GM12872 (cell line): ENCODE measurements around the gene PAX2.

ENCODE experiments used
- TF ChIP-seq, protein P1 (sequence below): IDR thresholded peaks from 3 replicates; pipeline ENCODE4 v1.5.1; 2011; ENCODE audit warnings: low read depth, mild to moderate bottlenecking, low read length, moderate library complexity; ENCODE audit not compliant: insufficient read depth

PAX2 gene

DNA sequence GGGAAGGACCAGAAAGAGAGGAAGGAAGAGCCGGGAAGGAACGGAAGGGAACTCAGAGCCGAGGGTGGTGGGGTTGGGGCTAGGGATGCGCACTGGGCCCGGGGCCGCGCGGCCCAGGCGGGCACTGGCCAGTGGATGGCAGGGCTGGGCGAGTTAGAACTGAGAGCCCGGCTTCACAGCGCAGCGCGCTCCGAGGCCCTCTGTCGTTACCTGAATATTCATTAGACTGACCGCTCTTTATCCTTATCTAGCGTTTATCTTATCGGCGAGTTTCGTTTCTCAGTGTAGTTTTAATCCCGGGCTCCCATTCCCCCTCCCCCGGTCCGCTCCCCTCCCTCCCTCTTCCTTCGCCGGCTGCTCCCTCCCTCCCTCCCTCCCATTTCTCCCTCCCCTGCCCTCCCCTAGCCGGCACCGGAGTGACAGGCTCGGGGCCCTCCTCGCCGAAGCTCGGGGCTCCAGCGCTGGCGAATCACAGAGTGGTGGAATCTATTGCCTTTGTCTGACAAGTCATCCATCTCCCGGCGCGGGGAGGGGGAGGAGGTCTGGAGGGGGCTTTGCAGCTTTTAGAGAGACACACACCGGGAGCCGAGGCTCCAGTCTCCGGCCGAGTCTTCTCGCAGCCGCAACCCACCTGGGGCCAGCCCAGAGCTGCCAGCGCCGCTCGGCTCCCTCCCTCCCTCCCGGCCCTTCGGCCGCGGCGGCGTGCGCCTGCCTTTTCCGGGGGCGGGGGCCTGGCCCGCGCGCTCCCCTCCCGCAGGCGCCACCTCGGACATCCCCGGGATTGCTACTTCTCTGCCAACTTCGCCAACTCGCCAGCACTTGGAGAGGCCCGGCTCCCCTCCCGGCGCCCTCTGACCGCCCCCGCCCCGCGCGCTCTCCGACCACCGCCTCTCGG lies at the start of gene PAX2:
Gene PAX2 (plus strand): TSS at position 596 of the 895 bp plus-strand sequence. CDS start 679 bp downstream, outside the sequence.
- TF ChIP-seq, protein P1, sequence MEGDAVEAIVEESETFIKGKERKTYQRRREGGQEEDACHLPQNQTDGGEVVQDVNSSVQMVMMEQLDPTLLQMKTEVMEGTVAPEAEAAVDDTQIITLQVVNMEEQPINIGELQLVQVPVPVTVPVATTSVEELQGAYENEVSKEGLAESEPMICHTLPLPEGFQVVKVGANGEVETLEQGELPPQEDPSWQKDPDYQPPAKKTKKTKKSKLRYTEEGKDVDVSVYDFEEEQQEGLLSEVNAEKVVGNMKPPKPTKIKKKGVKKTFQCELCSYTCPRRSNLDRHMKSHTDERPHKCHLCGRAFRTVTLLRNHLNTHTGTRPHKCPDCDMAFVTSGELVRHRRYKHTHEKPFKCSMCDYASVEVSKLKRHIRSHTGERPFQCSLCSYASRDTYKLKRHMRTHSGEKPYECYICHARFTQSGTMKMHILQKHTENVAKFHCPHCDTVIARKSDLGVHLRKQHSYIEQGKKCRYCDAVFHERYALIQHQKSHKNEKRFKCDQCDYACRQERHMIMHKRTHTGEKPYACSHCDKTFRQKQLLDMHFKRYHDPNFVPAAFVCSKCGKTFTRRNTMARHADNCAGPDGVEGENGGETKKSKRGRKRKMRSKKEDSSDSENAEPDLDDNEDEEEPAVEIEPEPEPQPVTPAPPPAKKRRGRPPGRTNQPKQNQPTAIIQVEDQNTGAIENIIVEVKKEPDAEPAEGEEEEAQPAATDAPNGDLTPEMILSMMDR, result no peak

DNA sequence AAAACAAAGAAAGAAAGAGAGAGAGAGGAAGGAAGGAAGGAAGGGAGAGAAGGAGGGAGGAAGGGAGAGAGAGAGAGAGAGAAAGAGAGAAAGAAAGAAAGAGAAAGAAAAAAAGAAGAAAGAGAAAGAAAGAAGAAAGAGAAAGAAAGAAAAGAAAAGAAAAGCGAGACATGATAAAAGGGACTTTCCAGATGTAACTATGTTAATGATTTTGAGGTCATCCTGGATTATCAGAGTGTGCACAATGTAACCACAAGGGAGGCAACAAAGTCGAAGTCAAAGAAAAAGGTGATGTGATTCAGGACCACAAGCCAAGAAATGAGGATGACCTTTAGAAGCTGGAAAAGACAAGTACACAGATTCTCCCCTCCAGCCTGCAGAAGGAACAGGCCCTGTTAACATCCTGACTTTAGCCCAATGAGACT lies 48.9 kb upstream of the PAX2 start:
- TF ChIP-seq, protein P1, result no peak

DNA sequence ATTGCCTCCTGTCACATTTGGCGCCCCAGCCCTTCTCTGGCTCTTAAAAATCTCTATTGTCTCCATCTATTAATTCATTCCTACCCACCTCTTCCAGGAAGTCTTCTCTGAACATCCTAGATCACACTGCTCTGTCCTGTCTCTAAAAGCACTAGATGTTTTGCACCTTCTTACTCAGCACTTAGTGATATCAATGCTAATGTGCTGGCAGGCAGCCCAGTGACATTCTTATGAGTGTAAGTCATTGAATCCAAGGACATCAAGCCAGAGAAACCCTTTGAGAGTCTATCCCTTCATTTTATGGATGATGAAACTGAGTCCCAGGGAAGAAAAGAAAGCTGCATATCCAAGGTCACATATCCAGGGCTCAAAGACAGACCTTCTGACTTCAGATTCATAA lies 48.3 kb upstream of the PAX2 start:
- TF ChIP-seq, protein P1, result no peak

DNA sequence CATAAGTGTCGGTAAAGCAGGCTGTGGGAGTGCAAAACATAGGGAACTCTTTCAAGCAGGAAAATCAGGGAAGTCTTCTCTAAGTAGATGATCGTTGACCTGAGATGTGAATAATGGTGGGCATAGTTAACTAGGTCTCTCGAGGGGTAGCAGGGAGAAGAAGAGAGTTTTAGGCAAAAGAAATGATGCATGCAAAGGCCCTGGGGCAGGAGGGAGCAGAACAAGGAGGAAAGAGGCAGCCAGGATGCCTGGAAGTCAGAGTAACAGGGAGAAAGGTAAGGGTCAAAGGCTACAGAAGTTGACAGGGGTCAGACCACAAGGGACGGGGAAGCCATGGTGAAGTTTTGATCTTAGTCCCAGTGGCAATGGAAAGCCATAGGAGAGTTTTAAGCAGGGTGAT lies 47.8 kb upstream of the PAX2 start:
- TF ChIP-seq, protein P1, result no peak

DNA sequence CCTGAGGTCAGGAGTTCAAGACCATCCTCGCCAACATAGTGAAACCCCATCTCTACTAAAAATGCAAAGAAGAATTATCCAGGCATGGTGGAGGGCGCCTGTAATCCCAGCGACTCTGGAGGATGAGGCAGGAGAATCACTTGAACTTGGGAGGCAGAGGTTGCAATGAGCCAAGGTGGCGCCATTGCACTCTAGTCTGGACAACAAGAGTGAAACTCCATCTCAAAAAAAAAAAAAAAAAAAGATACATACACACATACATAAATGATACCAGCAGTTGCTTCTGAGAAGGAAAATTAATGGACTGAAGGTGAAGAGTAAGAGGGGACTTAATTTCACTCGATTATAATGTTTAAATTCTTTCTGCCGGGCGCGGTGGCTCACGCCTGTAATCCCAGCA lies 40.2 kb upstream of the PAX2 start:
- TF ChIP-seq, protein P1, result no peak

DNA sequence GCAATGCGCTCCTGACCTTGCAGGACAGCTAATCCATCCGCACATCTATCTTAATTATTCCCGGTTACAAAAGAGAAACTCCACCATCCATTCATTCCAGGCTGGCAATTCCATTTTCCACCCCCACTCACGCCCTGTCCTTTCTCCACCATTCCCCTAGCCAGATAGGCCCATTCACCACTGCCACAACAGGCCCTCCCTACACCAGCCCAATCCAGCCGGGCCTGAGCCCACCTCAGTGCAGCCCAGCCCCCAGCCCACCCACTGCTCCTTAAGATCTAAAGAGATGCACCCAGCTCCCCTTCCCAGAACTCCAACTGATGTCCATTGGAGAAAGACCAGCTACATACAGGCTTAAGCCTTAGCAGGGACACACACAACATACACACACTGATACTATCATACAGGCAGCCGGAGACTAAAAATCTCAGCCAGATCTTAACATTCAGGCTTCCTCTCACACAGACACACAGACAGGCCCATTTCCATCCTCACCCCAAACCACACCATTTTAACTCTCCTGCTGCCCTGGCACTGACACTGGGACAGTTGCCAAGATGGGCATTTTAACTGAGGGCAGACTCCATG lies 38.0 kb upstream of the PAX2 start:
- TF ChIP-seq, protein P1, result no peak

DNA sequence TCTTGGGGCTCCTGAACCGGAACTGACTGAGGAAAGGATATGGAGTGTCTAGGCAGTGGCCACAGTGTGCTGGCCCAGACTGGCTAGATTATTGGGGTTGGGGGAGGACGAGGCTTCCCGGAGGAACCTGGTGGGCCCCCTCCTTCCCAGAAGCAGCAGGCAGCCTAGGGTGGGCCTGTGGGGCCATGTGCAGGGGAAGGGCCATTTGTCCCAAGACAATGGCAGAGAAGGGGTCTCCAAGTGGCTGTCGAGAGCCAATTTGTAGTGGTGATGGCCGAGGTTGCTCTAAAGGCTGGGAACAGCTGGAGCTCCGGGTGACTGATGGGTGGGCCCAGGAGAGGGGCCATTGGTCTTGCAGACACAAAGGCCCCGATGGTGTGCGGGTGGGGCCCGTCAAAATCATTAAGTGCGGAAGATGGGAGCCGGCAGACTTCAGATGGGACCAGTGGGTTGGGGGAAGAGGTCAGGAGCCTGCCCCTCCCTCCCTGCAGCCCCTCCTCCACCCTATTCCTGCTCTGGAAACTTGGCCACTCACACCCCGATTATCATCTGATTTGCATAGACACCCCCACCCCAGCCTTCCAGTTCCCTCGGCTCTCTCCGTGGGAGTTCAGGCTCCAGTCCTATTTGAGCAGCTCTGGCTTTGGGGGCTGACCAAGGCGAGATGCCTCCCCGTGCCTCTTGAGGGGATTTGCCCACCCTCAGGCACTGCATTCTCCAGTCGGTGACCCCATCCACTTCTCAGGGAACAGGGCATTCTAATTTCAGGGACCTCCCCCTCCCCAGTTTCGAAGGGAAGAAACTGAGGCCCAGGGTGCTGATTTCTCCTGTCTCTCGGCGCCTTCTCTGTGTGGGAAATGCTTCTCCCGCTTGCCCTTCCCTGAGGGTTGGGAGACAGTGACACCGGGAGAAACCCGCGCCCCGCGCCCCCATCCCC lies 36.0 kb upstream of the PAX2 start:
- TF ChIP-seq, protein P1, result no peak
